ENCODE data around the gene COL18A1.

COL18A1 gene

GRCh38 chr21:45383111-45383614 is 21.8 kb upstream of the COL18A1 start:
- no peak for DNase-seq (ENCODE audit: low read depth)

GRCh38 chr21:45383615-45384201 is 21.3 kb upstream of the COL18A1 start:
- no peak for DNase-seq (ENCODE audit: low read depth)

GRCh38 chr21:45384656-45385548 is 20.1 kb upstream of the COL18A1 start:
- no peak for DNase-seq (ENCODE audit: low read depth)

- DNase-seq (ENCODE audit: low read depth): no peak
Observed at GRCh38 chr21:45385549-45386050, 19.4 kb upstream of the COL18A1 start.

GRCh38 chr21:45386336-45386727 is 18.6 kb upstream of the COL18A1 start:
- no peak for DNase-seq (ENCODE audit: low read depth)

- DNase-seq (ENCODE audit: low read depth): no peak
Observed at GRCh38 chr21:45386728-45387371, 18.1 kb upstream of the COL18A1 start.

GRCh38 chr21:45387506-45387905 is 17.5 kb upstream of the COL18A1 start:
- no peak for DNase-seq (ENCODE audit: low read depth)

GRCh38 chr21:45388011-45388521 is 16.9 kb upstream of the COL18A1 start:
- no peak for DNase-seq (ENCODE audit: low read depth)

- DNase-seq (ENCODE audit: low read depth): no peak
Observed at GRCh38 chr21:45388611-45389296, 16.2 kb upstream of the COL18A1 start.

GRCh38 chr21:45390121-45390751 is 14.7 kb upstream of the COL18A1 start:
- DNase-seq (ENCODE audit: low read depth): no peak

- DNase-seq (ENCODE audit: low read depth): no peak
Observed at GRCh38 chr21:45390831-45391742, 13.9 kb upstream of the COL18A1 start.

- no peak for DNase-seq (ENCODE audit: low read depth)
Observed at GRCh38 chr21:45391743-45392572, 13.0 kb upstream of the COL18A1 start.

- DNase-seq (ENCODE audit: low read depth): no peak
Observed at GRCh38 chr21:45392573-45392971, 12.4 kb upstream of the COL18A1 start.

- DNase-seq (ENCODE audit: low read depth): no peak
Observed at GRCh38 chr21:45393021-45393420, 11.9 kb upstream of the COL18A1 start.

- no peak for DNase-seq (ENCODE audit: low read depth)
Observed at GRCh38 chr21:45393833-45394638, 10.9 kb upstream of the COL18A1 start.

GRCh38 chr21:45396620-45396995 is 8.4 kb upstream of the COL18A1 start:
- no peak for DNase-seq (ENCODE audit: low read depth)

GRCh38 chr21:45397381-45397780 is 7.6 kb upstream of the COL18A1 start:
- DNase-seq (ENCODE audit: low read depth): no peak

- DNase-seq (ENCODE audit: low read depth): no peak
Observed at GRCh38 chr21:45401054-45401518, 3.9 kb upstream of the COL18A1 start.
